GM21381 (cell line): Measurements from ENCODE around the gene HRH2.
"Not testable (repeated sequence)": the region's sequence is repeated elsewhere in the genome, so short reads cannot be mapped to it uniquely, and the experiment has no call there.

ENCODE experiments used
- ATAC-seq: cut with Tn5 transposase; IDR thresholded peaks from one replicate; pipeline ENCODE4 v1.9.1; 2021; ENCODE audit warnings: mild to moderate bottlenecking, moderate library complexity; ENCODE audit not compliant: unreplicated experiment

HRH2 gene

GRCh38 chr5:175711472-175712312, 53.8 kb downstream of the HRH2 start:
- no peak for ATAC-seq

GRCh38 chr5:175712313-175712680, 54.4 kb downstream of the HRH2 start:
- ATAC-seq, result no peak

- ATAC-seq, result no peak
These were observed 54.8 kb downstream of the HRH2 start for GRCh38 chr5:175712681-175713085.

GRCh38 chr5:175713930-175714329, 56.1 kb downstream of the HRH2 start:
- ATAC-seq, result no peak

GRCh38 chr5:175714479-175715085, 56.7 kb downstream of the HRH2 start:
- ATAC-seq, result no peak

GRCh38 chr5:175715627-175716522, 58.0 kb downstream of the HRH2 start:
- ATAC-seq, result no peak

GRCh38 chr5:175717837-175718236, 60.0 kb downstream of the HRH2 start:
- no peak for ATAC-seq

GRCh38 chr5:175718401-175719108, 60.7 kb downstream of the HRH2 start:
- ATAC-seq, result no peak

GRCh38 chr5:175719109-175719432, 61.2 kb downstream of the HRH2 start:
- not testable (repeated sequence) for ATAC-seq

- no peak for ATAC-seq
These were observed 66.7 kb downstream of the HRH2 start for GRCh38 chr5:175724314-175725275.

- no peak for ATAC-seq
These were observed 70.4 kb downstream of the HRH2 start for GRCh38 chr5:175728316-175728715.

GRCh38 chr5:175728885-175729828, 71.3 kb downstream of the HRH2 start:
- no peak for ATAC-seq

GRCh38 chr5:175729829-175730277, 72.0 kb downstream of the HRH2 start:
- peak; percentile 86 for ATAC-seq

GRCh38 chr5:175731172-175731571, 73.3 kb downstream of the HRH2 start:
- no peak for ATAC-seq

- no peak for ATAC-seq
These were observed 74.0 kb downstream of the HRH2 start for GRCh38 chr5:175731756-175732465.

GRCh38 chr5:175733017-175733416, 75.1 kb downstream of the HRH2 start:
- ATAC-seq, result no peak

GRCh38 chr5:175734016-175734415, 76.1 kb downstream of the HRH2 start:
- ATAC-seq, result no peak

- no peak for ATAC-seq
These were observed 76.6 kb downstream of the HRH2 start for GRCh38 chr5:175734501-175734900.
